ENCODE measurements around the gene PKP4.

Gene PKP4

DNA sequence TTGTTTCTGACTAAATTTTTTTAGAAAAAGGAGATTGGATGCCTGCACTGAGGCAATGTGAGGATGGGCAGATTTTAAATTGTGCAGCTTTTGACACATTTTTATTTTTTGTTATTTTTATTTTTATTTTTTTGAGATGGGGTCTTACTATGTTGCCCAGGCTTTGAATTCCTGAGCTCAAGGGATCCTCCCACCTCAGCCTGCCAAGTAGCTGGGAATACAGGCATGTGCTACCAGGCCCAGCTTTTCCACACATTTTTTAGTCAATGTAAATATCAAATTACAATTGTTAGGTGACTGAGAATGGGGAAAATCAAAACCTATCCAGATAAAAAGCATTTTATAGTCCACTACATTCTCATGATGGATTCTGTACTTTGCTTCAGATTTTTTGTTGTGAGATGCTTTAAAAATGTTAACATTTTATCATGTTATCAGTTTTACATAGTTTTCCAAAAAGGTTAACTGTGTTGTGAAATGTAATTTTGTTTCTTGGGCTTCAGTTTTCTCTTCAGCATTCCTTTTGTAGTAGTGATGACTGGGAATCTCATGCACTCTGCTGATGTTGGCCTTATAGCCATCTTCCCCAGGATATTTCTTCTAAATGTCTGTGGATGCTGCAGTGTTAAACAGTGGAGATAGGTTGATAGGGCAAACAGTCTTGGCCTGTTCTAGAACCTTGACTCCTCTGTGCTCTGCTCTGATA, 41.4 kb downstream of the PKP4 start:
- DNase-seq: no peak

DNA sequence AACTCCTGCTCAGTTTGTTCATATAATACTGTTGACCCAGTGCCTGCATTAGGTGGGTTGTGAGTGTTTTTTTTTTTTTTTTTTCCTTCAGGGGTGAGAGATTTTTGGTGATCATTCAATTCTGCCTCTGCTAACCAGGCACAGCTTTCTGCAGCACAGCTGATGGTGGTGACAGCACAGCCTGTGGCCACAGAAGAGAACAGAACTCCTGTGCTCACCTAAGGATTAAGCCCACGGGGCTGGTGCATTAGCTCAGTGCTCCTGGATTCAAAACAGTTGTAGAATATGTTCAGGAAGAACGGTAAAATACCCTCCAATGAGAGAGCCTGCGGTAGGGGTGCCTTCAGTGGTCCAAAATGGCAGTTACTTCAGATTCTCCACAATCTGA, 42.0 kb downstream of the PKP4 start:
- no peak for DNase-seq

DNA sequence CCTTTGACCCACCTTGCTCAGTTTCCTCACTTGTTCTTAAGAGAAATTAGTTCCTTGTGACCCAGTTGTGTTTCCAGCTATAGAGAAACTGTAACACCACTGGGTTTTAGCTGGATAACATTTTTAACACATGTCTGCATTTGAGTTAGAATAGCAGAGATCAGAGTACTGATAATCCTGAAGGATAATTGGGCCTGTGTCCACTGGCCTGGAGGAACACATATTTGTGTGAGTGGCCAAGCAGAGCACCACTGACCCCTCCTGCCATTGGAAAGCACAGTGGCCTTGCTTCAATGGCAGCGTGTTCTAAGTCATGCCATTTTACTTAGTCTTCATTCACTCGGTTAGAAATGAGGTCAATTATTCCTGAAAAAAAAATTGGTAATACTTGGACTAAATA, 42.6 kb downstream of the PKP4 start:
- DNase-seq: no peak

DNA sequence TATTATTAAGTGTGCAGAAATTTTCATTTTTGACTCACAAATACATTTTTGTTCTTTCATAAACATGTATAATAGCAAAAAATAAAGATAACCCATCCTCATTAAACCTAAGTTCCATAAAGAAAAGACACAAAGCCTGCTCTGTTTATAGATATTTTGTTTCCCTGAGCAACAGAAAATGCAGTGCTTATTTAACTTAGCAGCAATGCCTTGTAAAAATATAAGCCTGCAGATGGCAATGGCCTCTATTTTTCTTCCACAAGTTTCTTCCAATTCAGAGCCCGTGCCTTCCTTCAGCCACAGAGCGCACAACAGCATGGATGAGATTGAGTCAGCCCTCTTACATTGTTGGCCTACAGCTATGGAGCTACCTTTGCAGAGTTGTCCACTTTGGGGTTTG, 43.6 kb downstream of the PKP4 start:
- DNase-seq: no peak

DNA sequence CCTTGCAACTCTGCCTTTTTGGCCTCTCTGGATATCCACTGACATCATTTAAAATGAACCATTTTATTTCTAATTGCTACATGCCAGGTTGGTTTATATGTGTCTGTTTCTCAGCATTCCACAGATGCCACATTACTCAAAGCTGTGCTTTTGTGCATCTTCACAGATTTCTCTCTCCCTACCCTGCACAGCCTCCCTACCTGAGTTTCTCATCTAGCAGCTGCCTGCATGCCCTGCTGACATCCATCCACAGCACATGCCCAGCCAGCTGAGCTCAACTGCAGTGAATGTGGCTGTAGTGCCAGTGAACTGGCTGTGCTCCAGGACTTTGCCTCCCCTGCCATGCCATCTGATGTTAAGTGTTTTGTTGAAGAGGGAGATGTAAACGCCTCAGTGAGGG, 44.5 kb downstream of the PKP4 start:
- no peak for DNase-seq

DNA sequence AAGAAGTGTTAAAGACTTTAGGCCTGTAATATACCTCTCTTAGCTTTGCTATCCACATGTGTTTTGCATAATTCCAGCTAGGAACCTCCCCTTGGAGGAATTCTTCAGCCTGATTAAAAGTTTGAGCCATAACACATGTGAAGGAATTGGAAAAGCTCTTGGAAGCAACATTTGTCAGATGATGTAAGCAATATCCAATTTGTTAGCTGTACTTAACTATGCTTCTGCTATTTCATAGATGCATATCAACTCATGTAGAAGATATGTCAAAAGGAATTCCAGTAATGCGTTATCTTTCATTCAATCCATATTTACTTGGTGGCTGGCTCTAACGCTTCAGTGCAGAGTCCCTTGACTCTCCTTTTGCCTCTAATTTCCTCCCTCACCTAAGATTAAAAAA, 46.2 kb downstream of the PKP4 start:
- no peak for DNase-seq

DNA sequence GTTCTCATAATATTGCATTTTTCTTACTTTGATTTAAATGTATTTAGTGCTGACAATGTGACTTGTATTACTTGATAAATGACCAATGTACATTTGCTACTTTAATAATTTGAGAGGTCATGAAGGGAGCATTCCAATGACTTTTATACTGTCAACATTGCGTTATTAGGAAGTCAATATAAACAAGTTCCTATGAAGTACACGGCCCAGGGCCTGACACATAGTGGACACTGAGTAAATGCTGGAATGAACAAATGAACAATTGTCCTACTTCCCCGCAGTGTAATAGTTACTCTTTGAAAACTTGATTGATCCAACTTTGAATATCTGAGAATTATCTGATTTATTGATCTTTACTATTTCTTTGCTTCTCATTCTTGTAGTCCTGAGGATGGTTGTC, 47.3 kb downstream of the PKP4 start:
- DNase-seq: no peak

DNA sequence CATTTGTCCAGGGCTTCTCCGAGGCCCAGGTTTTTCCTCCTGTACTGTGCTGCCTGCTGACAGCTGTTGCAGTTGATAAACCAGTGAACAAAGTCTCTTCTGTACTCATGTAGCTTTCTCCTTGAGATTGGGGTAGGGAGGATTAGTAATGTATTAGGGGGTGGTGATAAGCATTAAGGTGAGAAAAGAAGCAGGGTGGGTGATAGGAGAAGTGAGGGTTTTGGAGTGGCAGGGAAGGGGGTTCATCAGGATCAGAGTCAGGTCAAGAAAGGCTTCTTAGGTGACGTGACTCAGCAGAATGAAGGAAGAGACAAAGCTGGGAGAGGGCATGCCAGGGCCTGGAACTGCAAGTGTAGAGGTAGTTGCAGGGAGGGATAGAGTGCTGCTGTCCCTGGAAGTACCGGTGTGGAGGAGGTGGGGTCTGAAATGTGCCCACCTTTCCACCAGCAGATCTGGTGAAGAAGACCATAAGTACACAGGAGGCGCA, 48.7 kb downstream of the PKP4 start:
- no peak for DNase-seq

DNA sequence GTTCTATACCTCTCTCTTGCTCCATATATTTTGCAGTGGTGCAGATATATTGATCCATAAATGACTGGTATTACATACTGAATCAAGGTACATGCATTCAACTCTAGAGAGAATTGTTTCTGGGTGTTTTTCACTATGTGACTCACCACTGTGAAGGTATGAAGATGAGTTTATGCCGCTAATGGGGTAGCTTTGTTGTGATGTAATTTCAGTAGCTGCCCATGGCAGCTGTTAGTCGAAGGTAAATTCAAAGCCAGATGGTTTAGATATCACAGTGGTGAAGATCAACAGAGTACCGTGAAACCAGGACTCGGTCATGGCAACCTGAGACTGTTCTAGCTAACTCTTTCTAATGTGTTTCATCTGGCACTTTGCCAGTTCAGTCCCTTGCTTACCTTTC, 50.4 kb downstream of the PKP4 start:
- DNase-seq: no peak

DNA sequence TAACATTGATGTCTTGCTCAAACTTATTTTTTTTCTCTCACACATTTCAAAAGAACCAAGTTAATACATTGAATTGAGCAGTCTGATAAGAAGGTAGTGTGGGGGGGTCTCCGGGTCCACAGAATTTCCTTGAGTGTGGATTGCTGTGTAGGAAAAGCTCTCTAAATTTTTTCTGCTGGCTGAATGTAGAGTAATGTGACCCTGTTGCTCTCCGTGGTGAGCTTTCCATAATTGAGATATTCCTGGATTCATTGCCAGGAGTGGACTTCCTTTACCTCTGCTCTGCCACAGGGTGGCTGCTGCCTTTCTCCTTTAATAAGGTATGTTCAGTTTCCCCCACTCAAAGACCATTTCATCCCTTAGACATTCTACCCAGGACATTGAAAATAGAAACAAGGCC, 50.9 kb downstream of the PKP4 start:
- no peak for DNase-seq

DNA sequence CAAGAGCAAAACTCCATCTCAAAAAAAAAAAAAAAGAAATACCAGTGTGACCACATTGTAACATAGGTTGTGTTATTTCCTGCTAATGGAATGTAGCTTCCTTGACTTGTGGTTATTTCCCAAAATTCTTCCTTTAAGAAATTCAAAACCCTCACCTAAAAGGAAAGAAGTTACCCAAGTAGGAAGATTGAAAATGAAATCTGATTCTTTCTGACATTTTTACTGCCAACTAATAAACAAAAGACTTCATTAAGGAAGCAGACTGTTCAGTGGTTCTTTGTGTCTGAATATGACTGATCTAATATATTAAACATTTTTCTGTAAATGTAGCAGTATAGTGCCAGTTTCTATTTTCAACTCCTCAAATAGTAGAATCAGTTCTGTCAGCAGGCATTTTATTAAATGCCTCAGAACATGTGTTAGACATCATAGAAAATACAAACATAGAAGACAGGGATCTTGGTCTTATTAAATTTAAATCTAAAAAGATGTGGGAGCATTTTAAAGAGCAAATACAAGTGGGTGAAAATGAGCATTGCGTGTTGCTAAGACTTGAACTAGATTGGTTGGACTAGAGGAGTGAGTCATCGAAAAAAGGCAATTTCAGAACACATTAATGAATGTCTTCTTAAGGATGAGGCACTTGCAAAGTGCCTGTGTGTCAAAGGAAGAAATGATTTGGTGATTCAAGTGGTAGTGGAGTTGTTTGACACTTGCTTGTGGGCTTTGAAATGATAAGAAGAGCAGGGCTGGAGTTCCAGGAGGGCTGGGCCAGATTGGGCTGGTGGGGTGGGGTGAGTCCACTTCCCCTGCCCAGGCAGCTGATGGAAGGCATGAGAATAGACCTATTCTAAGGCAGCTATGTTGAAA, 53.4 kb downstream of the PKP4 start:
- no peak for DNase-seq

DNA sequence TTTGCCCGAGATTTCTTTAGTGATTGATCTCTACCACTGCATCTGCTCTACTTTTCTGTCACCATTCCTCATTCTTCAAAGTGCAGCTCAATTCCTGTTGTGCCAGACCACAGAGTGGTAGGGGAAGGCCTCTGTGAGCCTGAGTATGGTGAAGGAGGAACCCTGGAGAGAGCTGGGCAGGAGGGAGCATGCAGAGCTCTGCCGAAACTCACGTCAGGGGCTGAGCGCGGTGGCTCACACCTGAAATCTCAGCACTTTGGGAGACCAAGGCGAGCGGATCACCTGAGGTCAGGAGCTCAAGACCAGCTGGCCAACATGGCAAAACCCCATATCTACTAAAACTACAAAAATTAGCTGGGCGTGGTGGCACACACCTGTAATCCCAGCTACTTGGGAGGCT, 54.1 kb downstream of the PKP4 start:
- no peak for DNase-seq

DNA sequence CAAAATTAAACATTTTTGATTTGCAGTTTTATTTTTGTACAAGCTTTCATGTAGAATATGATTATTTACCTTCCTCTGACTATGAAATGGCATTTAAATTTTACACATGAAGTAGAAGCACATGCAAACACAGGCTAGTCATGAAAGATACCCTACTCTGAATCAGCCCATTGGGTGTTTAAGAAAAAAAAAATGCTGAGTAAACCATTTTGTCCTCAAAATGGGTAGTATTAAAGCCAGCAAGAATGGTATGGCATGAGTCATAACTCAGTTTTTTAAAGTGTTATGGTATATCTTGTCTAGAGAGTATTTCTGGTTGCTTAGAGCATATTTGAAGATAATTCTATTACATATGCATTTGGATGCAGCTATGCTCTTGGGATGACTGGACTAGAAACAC, 55.0 kb downstream of the PKP4 start:
- DNase-seq: no peak

DNA sequence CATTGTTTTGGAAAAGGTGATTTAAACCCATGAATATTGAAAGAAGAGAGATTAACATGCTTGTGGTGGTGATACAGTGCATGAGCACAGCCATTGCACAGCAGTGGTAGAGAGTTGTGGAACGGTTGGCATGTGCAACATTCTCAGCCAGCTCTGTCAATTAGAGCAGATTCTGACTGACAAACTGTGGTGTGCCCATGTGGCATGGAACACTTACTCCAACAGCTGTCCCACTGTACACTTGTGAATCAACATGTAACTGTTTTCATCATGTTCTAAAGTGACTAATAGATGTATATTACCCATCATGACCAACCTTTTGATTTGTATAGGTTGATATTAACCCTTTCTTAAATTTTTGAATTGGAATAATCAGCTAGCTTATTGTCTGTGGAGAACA, 55.6 kb downstream of the PKP4 start:
- DNase-seq: no peak

DNA sequence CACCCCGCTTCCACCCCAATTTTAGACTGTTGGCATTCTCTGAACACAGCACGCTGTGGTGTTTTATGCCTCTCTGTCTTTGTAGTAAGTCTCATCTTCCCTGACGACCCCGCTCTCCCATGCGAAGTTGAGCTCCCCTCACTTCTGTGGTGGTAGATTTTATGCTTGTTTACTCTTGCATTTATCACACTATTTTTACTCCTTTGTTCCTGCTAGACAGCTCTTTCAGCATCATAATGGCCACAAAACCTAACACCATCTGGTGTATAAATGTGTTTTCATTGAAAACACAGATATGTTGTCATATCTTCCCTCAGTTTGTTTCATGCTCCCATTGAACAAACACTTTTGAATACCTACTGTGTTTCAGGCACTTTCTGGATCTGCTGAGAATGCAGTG, 57.1 kb downstream of the PKP4 start:
- DNase-seq: no peak

DNA sequence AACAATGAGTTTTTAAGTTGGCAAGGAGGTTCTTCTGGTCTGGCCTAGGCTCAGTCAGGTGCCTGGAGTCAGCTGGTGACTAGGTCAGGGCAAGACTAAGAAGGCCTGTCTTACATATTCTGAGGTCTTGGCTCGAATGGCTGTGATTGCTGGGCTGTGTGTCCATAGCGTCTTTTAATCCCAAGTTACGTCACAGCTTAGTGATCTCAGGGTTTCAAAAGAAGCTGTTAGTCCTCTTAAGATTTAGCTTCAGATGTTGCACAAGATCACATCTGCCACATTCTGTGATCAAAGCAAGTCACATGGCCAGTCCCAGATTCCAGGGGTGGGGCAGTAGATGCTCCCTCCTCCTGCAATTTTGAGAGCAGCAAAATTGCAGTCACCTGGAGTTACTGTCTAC, 61.3 kb downstream of the PKP4 start:
- DNase-seq: peak; percentile 24 to 56 (median 40)

DNA sequence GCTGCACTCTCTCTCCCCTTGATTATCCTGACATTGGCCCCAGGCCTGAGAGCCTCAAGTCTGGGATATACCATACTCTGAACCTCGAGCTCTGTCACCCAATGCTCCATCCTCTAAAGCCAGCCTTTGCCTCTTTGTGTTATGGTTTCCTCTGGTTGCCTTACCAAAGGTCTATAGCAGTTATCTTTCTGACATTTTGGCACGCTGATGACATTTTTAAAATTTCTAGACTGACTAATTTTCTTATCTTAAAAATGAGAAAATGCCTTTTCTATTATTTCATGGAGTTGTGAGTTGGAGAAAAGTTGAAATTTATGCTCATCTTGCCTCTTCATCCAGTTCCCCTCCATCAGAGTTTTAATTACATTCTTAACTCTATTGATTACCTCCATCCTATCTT, 62.7 kb downstream of the PKP4 start:
- no peak for DNase-seq

DNA sequence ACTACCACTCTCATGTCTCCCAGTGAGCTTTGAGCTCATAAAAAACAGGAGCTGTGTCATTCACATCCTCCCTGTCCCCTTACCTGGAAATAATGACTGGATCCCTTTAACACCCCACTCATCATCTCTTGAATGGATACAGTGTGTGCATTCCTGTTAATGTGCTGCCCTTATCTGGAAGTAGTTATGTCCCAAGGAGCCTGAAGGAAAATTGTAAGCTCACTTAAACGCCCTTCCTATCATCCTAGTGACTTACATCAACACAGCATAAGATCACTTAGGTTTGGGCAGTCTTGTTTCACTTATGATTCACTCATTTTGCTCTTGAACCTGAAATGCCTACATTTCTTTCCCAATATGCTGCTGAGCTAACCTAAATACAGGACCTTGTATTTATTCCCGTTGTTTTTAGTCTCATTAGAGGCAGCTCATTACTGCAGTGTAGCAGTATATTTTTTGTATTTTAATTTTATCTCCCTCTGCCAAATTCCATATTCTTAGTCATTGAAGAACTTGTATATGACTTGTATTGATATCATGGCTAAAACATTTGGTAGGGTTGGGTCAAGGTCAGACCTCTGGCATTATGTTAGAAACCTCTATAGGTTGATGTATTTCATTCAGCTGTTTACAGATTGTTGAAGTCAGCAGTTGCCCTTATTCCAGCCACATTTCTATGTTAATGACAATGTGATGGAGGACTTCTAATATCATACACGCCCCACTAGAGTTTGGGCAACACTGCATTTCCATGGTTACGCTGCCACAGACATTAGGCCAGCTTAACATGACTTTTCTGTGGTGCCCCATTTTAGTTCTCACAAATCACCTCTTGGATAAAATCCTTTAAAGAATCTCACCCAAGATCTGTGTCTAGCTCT, 72.9 kb downstream of the PKP4 start:
- DNase-seq: no peak

DNA sequence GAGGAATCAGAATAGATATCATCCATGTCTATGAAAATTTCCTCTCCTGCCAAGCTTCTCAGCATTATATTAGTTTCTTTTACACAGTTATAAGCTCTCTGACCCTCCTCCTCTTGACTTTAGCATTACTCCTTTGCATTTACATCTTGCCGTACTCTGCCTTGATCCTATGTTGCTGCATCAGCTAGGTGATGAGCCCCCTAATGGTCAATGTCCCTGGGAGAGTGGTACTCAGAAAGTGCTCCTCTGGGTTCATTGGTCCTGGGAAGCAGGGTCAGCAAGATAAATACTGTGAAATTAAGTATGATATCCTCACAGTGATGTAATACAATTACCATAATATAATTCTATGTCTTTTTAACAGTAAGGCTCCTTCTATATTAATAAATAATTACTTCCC, 74.1 kb downstream of the PKP4 start:
- no peak for DNase-seq

DNA sequence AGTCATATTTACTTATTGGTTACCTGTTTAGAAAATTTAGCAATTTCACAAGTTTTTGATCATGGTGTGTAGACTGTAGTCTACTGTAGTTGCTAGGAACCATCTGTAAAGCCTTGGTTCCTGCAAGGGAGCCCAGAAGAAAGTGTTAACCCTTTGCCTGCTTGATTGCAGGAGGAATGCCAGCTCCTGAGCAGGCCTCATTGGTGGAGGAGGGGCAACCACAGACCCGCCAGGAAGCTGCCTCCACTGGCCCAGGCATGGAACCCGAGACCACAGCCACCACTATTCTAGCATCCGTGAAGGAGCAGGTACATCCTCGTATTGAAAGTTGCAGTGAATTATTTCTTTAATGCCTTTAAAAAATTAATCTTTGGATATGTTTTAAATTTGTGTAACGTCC, 76.3 kb downstream of the PKP4 start:
- no peak for DNase-seq

DNA sequence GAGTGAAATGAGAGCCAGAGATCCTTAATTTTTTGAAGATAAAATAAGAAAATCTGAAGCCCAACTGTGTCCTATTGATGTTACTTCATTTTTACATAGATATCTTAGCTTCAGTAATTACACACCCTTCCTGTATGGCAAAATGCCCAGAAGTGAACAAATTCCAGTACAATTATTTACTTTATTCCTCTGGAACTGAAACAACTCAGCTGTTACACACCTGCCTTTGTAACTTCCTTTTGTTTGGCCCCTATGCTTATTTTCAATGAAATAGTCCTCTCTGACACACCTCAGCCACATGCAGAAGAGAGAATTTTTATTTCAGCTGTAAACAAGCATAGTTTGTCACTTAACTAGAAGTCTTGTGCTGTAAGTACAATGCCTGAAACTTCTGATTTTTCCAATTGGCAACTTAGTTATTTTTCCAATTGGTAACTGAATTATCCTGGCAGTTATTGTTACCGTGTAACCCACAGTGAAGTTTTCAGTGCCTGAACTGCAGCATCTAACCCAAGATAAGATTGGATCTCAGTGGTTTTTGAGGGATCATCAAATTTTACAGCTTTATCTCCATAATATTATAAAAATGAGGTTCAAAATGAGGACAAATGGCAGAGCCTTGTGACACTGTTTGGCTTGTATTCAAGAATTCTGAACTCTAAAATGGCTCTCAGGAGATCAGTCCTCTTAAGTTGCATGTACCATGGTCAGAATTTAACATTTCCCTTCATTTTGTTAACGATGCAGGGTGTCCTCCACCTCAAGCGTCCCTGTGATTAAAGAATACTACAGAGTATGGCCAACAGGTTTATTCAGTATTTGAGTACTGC, 82.6 kb downstream of the PKP4 start:
- peak in 1 of 4 experiments; percentile 6 for DNase-seq

DNA sequence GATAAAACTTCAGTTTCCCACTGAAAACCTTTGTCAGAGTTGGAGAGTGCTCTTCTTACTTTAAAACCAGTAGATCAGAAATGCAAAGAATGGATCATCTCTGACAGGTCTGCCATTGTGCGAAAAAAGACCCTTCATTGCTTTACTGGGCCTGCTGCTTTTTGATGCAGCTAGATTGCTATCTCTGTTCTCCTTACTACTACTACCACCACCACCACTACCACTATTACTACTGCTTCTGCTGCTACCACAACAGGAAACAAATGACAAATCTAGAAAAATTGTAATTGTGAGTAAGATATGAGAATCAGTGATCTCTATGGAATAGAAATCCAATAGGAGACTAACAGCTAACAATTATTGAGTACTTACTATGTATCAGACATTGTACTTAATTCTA, 85.8 kb downstream of the PKP4 start:
- no peak for DNase-seq
